ENCODE data around the gene PPDPF.

Gene PPDPF

GRCh38 chr20:63487781-63488241 lies 32.8 kb upstream of the PPDPF start:
- DNase-seq (ENCODE audit: low read depth in 2 of 2): no peak

GRCh38 chr20:63488315-63489251 lies 32.0 kb upstream of the PPDPF start:
- DNase-seq (ENCODE audit: low read depth in 2 of 2): no peak

GRCh38 chr20:63490416-63490815 lies 30.1 kb upstream of the PPDPF start:
- DNase-seq (ENCODE audit: low read depth in 2 of 2): no peak

GRCh38 chr20:63491078-63491477 lies 29.5 kb upstream of the PPDPF start:
- DNase-seq (ENCODE audit: low read depth in 2 of 2): no peak

- no peak for DNase-seq (ENCODE audit: low read depth in 2 of 2)
Measured at GRCh38 chr20:63491635-63492230, 28.8 kb upstream of the PPDPF start.

GRCh38 chr20:63492518-63492917 lies 28.0 kb upstream of the PPDPF start:
- no peak for DNase-seq (ENCODE audit: low read depth in 2 of 2)

- no peak for DNase-seq (ENCODE audit: low read depth in 2 of 2)
Measured at GRCh38 chr20:63492982-63493381, 27.6 kb upstream of the PPDPF start.

- no peak for DNase-seq (ENCODE audit: low read depth in 2 of 2)
Measured at GRCh38 chr20:63493563-63494020, 27.0 kb upstream of the PPDPF start.

GRCh38 chr20:63494084-63494419 lies 26.5 kb upstream of the PPDPF start:
- DNase-seq (ENCODE audit: low read depth in 2 of 2): no peak

- DNase-seq (ENCODE audit: low read depth in 2 of 2): no peak
Measured at GRCh38 chr20:63494420-63495166, 26.0 kb upstream of the PPDPF start.

- DNase-seq (ENCODE audit: low read depth in 2 of 2): no peak
Measured at GRCh38 chr20:63495167-63495720, 25.3 kb upstream of the PPDPF start.

GRCh38 chr20:63495741-63496595 lies 24.6 kb upstream of the PPDPF start:
- DNase-seq (ENCODE audit: low read depth in 2 of 2): peak; percentile 48 to 69

- no peak for DNase-seq (ENCODE audit: low read depth in 2 of 2)
Measured at GRCh38 chr20:63496596-63497120, 23.9 kb upstream of the PPDPF start.

GRCh38 chr20:63497138-63497945 lies 23.2 kb upstream of the PPDPF start:
- no peak for DNase-seq (ENCODE audit: low read depth in 2 of 2)

GRCh38 chr20:63497946-63498935 lies 22.3 kb upstream of the PPDPF start:
- no peak for DNase-seq (ENCODE audit: low read depth in 2 of 2)

GRCh38 chr20:63498960-63499337 lies 21.6 kb upstream of the PPDPF start, which contains the start of gene EEF1A2:
EEF1A2 (minus strand) TSS chr20:63499083; CDS start chr20:63497763, 1,320 bp downstream.
- DNase-seq (ENCODE audit: low read depth in 2 of 2): peak in 1 of 2 donors; percentile 22

GRCh38 chr20:63499338-63499969 lies 21.1 kb upstream of the PPDPF start:
- no peak for DNase-seq (ENCODE audit: low read depth in 2 of 2)
